Liver (tissue), 3 donors: ENCODE results near the gene GLIPR1.
A peak's percentile ranks its signal among the peaks of the same experiment; 100 is the strongest.

Experiments used
- ATF3 ChIP-seq: IDR thresholded peaks from 2 replicates; pipeline ENCODE4 v1.6.1; 2016; ENCODE audit warnings: antibody characterized with exemption
- CTCF ChIP-seq: fragments of 150-350 bp; IDR thresholded peaks from 2 replicates; pipeline ENCODE4 v1.5.1; 2017; ENCODE audit warnings: improper control_type of control experiment, low read depth, low read length; ENCODE audit not compliant: missing input control
- EGR1 ChIP-seq, 2 donors: IDR thresholded peaks; 2 replicates each; pipeline ENCODE4 v1.6.1; 2016 to 2018; ENCODE audit warnings: antibody characterized with exemption in 2 of 2, low read depth in 2 of 2
- JUND ChIP-seq, 2 donors: IDR thresholded peaks; 2 replicates each; pipeline ENCODE4 v1.6.1; 2016; ENCODE audit warnings: antibody characterized with exemption in 2 of 2
- MAX ChIP-seq: IDR thresholded peaks from 2 replicates; pipeline ENCODE4 v1.6.1; 2016; ENCODE audit warnings: antibody characterized with exemption
- REST ChIP-seq: IDR thresholded peaks from 2 replicates; pipeline ENCODE4 v1.6.1; 2016; ENCODE audit warnings: antibody characterized with exemption, mild to moderate bottlenecking
- TAF1 ChIP-seq: conservative IDR thresholded peaks from 2 replicates; pipeline ENCODE4 v1.6.1; 2016; ENCODE audit warnings: antibody characterized with exemption, mild to moderate bottlenecking
- YY1 ChIP-seq: IDR thresholded peaks from 2 replicates; pipeline ENCODE4 v1.6.1; 2016; ENCODE audit warnings: antibody characterized with exemption, mild to moderate bottlenecking
- donor health status: healthy.
- donor health status: healthy.

- no peak for TF ChIP-seq CTCF
- peak; percentile 61 for TF ChIP-seq REST
- peak; percentile 23 for TF ChIP-seq MAX
- TF ChIP-seq EGR1 (IDR thresholded peaks at IDR 0.05; ENCODE audit: low read depth in 2 of 2): no peak
- no peak for TF ChIP-seq ATF3
- no peak for TF ChIP-seq TAF1
- peak; percentile 71 for TF ChIP-seq YY1
- TF ChIP-seq JUND (IDR thresholded peaks at IDR 0.05): peak in 1 of 2 donors; percentile 48
Measured at GRCh38 chr12:75491169-75491568, 10.6 kb downstream of the GLIPR1 start.
